ENCODE measurements around the gene SPACA6. TPM values are rescaled to one million over a fixed set of nuclear protein-coding genes. Genes with fewer than 3 reads are reported as not detected.

Gene SPACA6
- total RNA-seq, 5 donors from 2014 or later (not counting 1 experiment from before 2014, with no cell fraction given), result 5.5 to 9.9 (median 6.9) TPM

DNA sequence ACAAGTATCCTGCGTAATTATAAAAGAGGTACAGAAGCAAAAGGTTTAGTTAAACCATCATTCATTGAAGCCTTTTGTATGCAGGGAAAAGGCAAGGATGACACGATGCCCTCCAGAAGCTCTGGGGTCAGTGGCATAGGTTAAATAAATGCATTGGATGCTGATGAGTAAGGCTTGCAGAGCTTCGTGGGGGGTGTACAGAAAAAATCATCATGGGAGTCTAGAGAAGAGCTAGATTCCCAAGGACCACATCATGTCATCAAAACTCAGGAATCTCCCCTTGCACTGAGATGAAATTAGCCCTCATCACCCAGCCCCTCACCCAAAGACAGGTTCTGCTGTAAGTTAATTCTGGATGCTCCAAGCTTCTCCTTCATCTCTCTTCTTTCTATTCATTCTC, 50.3 kb downstream of the SPACA6 start:
- Mint-ChIP-seq H3K36me3 (no peaks in the 10 kb centered on the region), H3K4me1 (no peaks in the 10 kb centered on the region), H3K9me3 (no peaks in the 10 kb centered on the region), H3K4me3 (no peak overlapping the region), H3K27ac (no peak overlapping the region), H3K27me3 (peaks cover 6 to 17% of the 10 kb centered on the region in 2 donors)
- ChIA-PET CTCF (no interaction called here), POLR2A (no interaction called here)
- H3K4me1 ChIP-seq (ENCODE audit: control insufficient read depth in 1 of 2, extremely low read depth in 1 of 2, insufficient read depth in 2 of 2, low read length in 2 of 2), result no peaks in the 10 kb centered on the region
- DNase-seq, result no peak
- no peak for ATAC-seq (replicated peaks in 1 of 4)
- WGBS (ENCODE audit: insufficient coverage), result 100% methylated on average over 1 of the region's 3 CpGs
- no peak overlapping the region for H3K27ac ChIP-seq (ENCODE audit: low read length)
- no peaks in the 10 kb centered on the region for H3K9me3 ChIP-seq
- peaks cover 0 to 6% of the 10 kb centered on the region in 2 experiments for H3K27me3 ChIP-seq (replicated peaks in 1 of 2; ENCODE audit: control insufficient read depth in 2 of 2, extremely low read depth in 1 of 2, insufficient read depth in 2 of 2, low read length in 1 of 2)
- no peaks in the 10 kb centered on the region for H3K36me3 ChIP-seq (ENCODE audit: control insufficient read depth in 2 of 2, extremely low read depth in 1 of 2, insufficient read depth in 1 of 2, low read length in 1 of 2)
- H3K4me3 ChIP-seq (ENCODE audit: control insufficient read depth in 1 of 2, extremely low read depth in 1 of 2, low read length in 1 of 2), result no peak overlapping the region

- Histone ChIP-seq H3K36me3 (ENCODE audit: control insufficient read depth in 2 of 2, extremely low read depth in 1 of 2, insufficient read depth in 1 of 2, low read length in 1 of 2) (no peaks in the 10 kb centered on the region), H3K27me3 (replicated peaks in 1 of 2; ENCODE audit: control insufficient read depth in 2 of 2, extremely low read depth in 1 of 2, insufficient read depth in 2 of 2, low read length in 1 of 2) (peaks cover 0 to 6% of the 10 kb centered on the region in 2 experiments), H3K4me1 (ENCODE audit: control insufficient read depth in 1 of 2, extremely low read depth in 1 of 2, insufficient read depth in 2 of 2, low read length in 2 of 2) (no peaks in the 10 kb centered on the region), H3K9me3 (no peaks in the 10 kb centered on the region), H3K4me3 (ENCODE audit: control insufficient read depth in 1 of 2, extremely low read depth in 1 of 2, low read length in 1 of 2) (no peak overlapping the region), H3K27ac (ENCODE audit: low read length) (no peak overlapping the region)
- H3K4me1 Mint-ChIP-seq, result no peaks in the 10 kb centered on the region
- peaks cover 3 to 13% of the 10 kb centered on the region in 2 donors for H3K27me3 Mint-ChIP-seq
- ChIA-PET POLR2A (no interaction called here), CTCF (no interaction called here)
- DNase-seq (no peak), ATAC-seq (replicated peaks in 1 of 4) (no peak)
- H3K36me3 Mint-ChIP-seq, result no peaks in the 10 kb centered on the region
- H3K9me3 Mint-ChIP-seq, result no peaks in the 10 kb centered on the region
- 84% methylated on average over 5 of the region's 7 CpGs for WGBS (ENCODE audit: insufficient coverage)
- no peak overlapping the region for H3K27ac Mint-ChIP-seq
- H3K4me3 Mint-ChIP-seq, result no peak overlapping the region
These were observed 53.6 kb downstream of the SPACA6 start for GRCh38 chr19:51746731-51747130.

GRCh38 chr19:51749979-51750378, 56.8 kb downstream of the SPACA6 start:
- H3K4me3 Mint-ChIP-seq, result no peak overlapping the region
- no peaks in the 10 kb centered on the region for H3K4me1 Mint-ChIP-seq
- Histone ChIP-seq H3K27me3 (replicated peaks in 1 of 2; ENCODE audit: control insufficient read depth in 2 of 2, extremely low read depth in 1 of 2, insufficient read depth in 2 of 2, low read length in 1 of 2) (peaks cover 0 to 6% of the 10 kb centered on the region in 2 experiments), H3K36me3 (ENCODE audit: control insufficient read depth in 2 of 2, extremely low read depth in 1 of 2, insufficient read depth in 1 of 2, low read length in 1 of 2) (no peaks in the 10 kb centered on the region), H3K4me3 (ENCODE audit: control insufficient read depth in 1 of 2, extremely low read depth in 1 of 2, low read length in 1 of 2) (no peak overlapping the region), H3K9me3 (no peaks in the 10 kb centered on the region), H3K27ac (ENCODE audit: low read length) (no peak overlapping the region), H3K4me1 (ENCODE audit: control insufficient read depth in 1 of 2, extremely low read depth in 1 of 2, insufficient read depth in 2 of 2, low read length in 2 of 2) (no peaks in the 10 kb centered on the region)
- ChIA-PET POLR2A (no interaction called here), CTCF (interaction anchor here in 1 of 2 donors (0.6 kb wide), 1 partner anchor 1661 kb away, joined by 9 read pairs; no protein-coding TSS in a partner anchor)
- H3K36me3 Mint-ChIP-seq, result no peaks in the 10 kb centered on the region
- no peak for DNase-seq
- H3K27me3 Mint-ChIP-seq, result peaks cover 1 to 11% of the 10 kb centered on the region in 2 donors
- no peak for ATAC-seq (replicated peaks in 1 of 4)
- WGBS (ENCODE audit: insufficient coverage), result 75% methylated on average over 3 of the region's 4 CpGs
- H3K9me3 Mint-ChIP-seq, result no peaks in the 10 kb centered on the region
- no peak overlapping the region for H3K27ac Mint-ChIP-seq

GRCh38 chr19:51750400-51751094, 57.4 kb downstream of the SPACA6 start:
- Mint-ChIP-seq H3K4me1 (no peaks in the 10 kb centered on the region), H3K27me3 (peaks cover 2 to 17% of the 10 kb centered on the region in 2 donors), H3K9me3 (peaks cover 0 to 3% (median under 1%) of the 10 kb centered on the region in 3 donors), H3K4me3 (no peak overlapping the region), H3K27ac (no peak overlapping the region), H3K36me3 (no peaks in the 10 kb centered on the region)
- WGBS (ENCODE audit: insufficient coverage), result 78% methylated on average over 6 of the region's 7 CpGs
- ChIA-PET POLR2A (no interaction called here), CTCF (no interaction called here)
- ATAC-seq (replicated peaks in 1 of 4) (no peak), DNase-seq (no peak)
- Histone ChIP-seq H3K4me1 (ENCODE audit: control insufficient read depth in 1 of 2, extremely low read depth in 1 of 2, insufficient read depth in 2 of 2, low read length in 2 of 2) (no peaks in the 10 kb centered on the region), H3K4me3 (ENCODE audit: control insufficient read depth in 1 of 2, extremely low read depth in 1 of 2, low read length in 1 of 2) (no peak overlapping the region), H3K9me3 (no peaks in the 10 kb centered on the region), H3K27ac (ENCODE audit: low read length) (no peak overlapping the region), H3K27me3 (replicated peaks in 1 of 2; ENCODE audit: control insufficient read depth in 2 of 2, extremely low read depth in 1 of 2, insufficient read depth in 2 of 2, low read length in 1 of 2) (peaks cover 0 to 6% of the 10 kb centered on the region in 2 experiments), H3K36me3 (ENCODE audit: control insufficient read depth in 2 of 2, extremely low read depth in 1 of 2, insufficient read depth in 1 of 2, low read length in 1 of 2) (no peaks in the 10 kb centered on the region)

GRCh38 chr19:51751655-51752054, 58.5 kb downstream of the SPACA6 start, which contains the start of gene FPR1:
TSS of gene FPR1 (minus strand) at chr19:51751878. CDS start at chr19:51746994, 4,884 bp downstream.
- H3K4me3 Mint-ChIP-seq, result no peak within 1 kb of the TSS
- no peak within 1 kb of the TSS for H3K27ac Mint-ChIP-seq
- Histone ChIP-seq H3K27me3 (replicated peaks in 1 of 2; ENCODE audit: control insufficient read depth in 2 of 2, extremely low read depth in 1 of 2, insufficient read depth in 2 of 2, low read length in 1 of 2) (no peaks in the 10 kb centered on the region), H3K36me3 (ENCODE audit: control insufficient read depth in 2 of 2, extremely low read depth in 1 of 2, insufficient read depth in 1 of 2, low read length in 1 of 2) (no peaks in the 10 kb centered on the region), H3K27ac (ENCODE audit: low read length) (no peak within 1 kb of the TSS), H3K4me1 (ENCODE audit: control insufficient read depth in 1 of 2, extremely low read depth in 1 of 2, insufficient read depth in 2 of 2, low read length in 2 of 2) (no peaks in the 10 kb centered on the region), H3K4me3 (ENCODE audit: control insufficient read depth in 1 of 2, extremely low read depth in 1 of 2, low read length in 1 of 2) (no peak within 1 kb of the TSS), H3K9me3 (no peaks in the 10 kb centered on the region)
- POLR2A ChIA-PET, result no interaction called here
- peaks cover 2 to 20% of the 10 kb centered on the region in 2 donors for H3K27me3 Mint-ChIP-seq
- no peak for ATAC-seq (replicated peaks in 1 of 4)
- H3K4me1 Mint-ChIP-seq, result no peaks in the 10 kb centered on the region
- no peaks in the 10 kb centered on the region for H3K36me3 Mint-ChIP-seq
- WGBS (ENCODE audit: insufficient coverage), result no CpG with 5 or more reads among the region's 2 CpGs
- CTCF ChIA-PET, result no interaction called here
- DNase-seq, result peak in 1 of 35 experiments; percentile 8
- peaks cover 0 to 8% (median 6%) of the 10 kb centered on the region in 3 donors for H3K9me3 Mint-ChIP-seq

DNA sequence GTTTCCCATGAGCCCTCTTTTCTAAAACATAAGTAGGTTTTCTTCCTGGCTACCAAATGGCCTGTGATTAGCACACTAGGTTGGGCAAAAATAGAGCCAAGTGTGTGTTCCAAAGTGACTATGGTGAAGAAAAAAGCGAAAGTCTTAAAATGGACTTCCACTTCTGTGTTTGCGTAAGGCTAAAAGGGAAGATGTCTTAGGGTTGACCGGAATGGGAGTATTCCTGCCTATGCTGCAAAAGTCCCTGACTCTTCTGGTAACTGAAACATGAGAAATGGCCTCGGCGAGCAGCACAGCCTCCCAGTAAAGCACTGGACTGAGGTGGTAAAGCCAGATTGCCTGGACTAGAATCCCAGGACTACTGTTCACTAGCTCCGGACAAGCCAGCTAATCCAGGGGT, 61.0 kb downstream of the SPACA6 start:
- H3K27me3 Mint-ChIP-seq, result peaks cover 2 to 18% of the 10 kb centered on the region in 2 donors
- H3K4me1 ChIP-seq (ENCODE audit: control insufficient read depth in 1 of 2, extremely low read depth in 1 of 2, insufficient read depth in 2 of 2, low read length in 2 of 2), result no peaks in the 10 kb centered on the region
- H3K4me3 ChIP-seq (ENCODE audit: control insufficient read depth in 1 of 2, extremely low read depth in 1 of 2, low read length in 1 of 2), result no peak overlapping the region
- no peaks in the 10 kb centered on the region for H3K4me1 Mint-ChIP-seq
- H3K9me3 Mint-ChIP-seq, result peaks cover 0 to 8% (median 6%) of the 10 kb centered on the region in 3 donors
- ATAC-seq (replicated peaks in 1 of 4), result no peak
- H3K27ac ChIP-seq (ENCODE audit: low read length), result no peak overlapping the region
- H3K36me3 Mint-ChIP-seq, result no peaks in the 10 kb centered on the region
- ChIA-PET CTCF (no interaction called here), POLR2A (no interaction called here)
- H3K36me3 ChIP-seq (ENCODE audit: control insufficient read depth in 2 of 2, extremely low read depth in 1 of 2, insufficient read depth in 1 of 2, low read length in 1 of 2), result no peaks in the 10 kb centered on the region
- H3K27ac Mint-ChIP-seq, result no peak overlapping the region
- no peaks in the 10 kb centered on the region for H3K9me3 ChIP-seq
- H3K27me3 ChIP-seq (replicated peaks in 1 of 2; ENCODE audit: control insufficient read depth in 2 of 2, extremely low read depth in 1 of 2, insufficient read depth in 2 of 2, low read length in 1 of 2), result no peaks in the 10 kb centered on the region
- no peak for DNase-seq
- H3K4me3 Mint-ChIP-seq, result no peak overlapping the region
- 94% methylated on average over 6 of the region's 6 CpGs for WGBS (ENCODE audit: insufficient coverage)

Measured in T-cell (primary cell).